Transverse colon (tissue), 3 donors: ENCODE data around the gene ILKAP.

Experiments
- POLR2A ChIP-seq: fragments of 450-650 bp; IDR thresholded peaks from one replicate; pipeline ENCODE4 v1.6.1; 2016; ENCODE audit warnings: antibody characterized with exemption, mild to moderate bottlenecking, moderate library complexity
- TF ChIP-seq, protein P1 (sequence below), 5 experiments: fragments of 200-600 bp in 3 of 5; fragments of 450-650 bp in 2 of 5; sonication (generic) in 3 of 5; IDR thresholded peaks; 1 replicate in 2 of 5; 2 replicates in 3 of 5; pipeline ENCODE4 v1.5.1; 2016 to 2017; ENCODE audit warnings: antibody characterized with exemption in 5 of 5, inconsistent platforms in 3 of 5, mild to moderate bottlenecking in 2 of 5, moderate library complexity in 1 of 5

- TF ChIP-seq, protein P1, sequence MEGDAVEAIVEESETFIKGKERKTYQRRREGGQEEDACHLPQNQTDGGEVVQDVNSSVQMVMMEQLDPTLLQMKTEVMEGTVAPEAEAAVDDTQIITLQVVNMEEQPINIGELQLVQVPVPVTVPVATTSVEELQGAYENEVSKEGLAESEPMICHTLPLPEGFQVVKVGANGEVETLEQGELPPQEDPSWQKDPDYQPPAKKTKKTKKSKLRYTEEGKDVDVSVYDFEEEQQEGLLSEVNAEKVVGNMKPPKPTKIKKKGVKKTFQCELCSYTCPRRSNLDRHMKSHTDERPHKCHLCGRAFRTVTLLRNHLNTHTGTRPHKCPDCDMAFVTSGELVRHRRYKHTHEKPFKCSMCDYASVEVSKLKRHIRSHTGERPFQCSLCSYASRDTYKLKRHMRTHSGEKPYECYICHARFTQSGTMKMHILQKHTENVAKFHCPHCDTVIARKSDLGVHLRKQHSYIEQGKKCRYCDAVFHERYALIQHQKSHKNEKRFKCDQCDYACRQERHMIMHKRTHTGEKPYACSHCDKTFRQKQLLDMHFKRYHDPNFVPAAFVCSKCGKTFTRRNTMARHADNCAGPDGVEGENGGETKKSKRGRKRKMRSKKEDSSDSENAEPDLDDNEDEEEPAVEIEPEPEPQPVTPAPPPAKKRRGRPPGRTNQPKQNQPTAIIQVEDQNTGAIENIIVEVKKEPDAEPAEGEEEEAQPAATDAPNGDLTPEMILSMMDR (IDR thresholded peaks at IDR 0.05), result no peak
- TF ChIP-seq POLR2A, result no peak
These were observed 81.8 kb downstream of the ILKAP start for GRCh38 chr2:238121511-238122286.
